OCI-LY1 (cell line): ENCODE results near the gene IL1RAP.

Experiments used
- H2AFZ ChIP-seq: fragments of 200-600 bp; sonication (generic), shearing (Covaris generic); 2 replicates; pipeline ENCODE4 v1.6.0; 2014; ENCODE audit warnings: antibody characterized with exemption, mild to moderate bottlenecking, low read length
- H3F3A ChIP-seq: fragments of 200-600 bp; sonication (generic), shearing (Covaris generic); 2 replicates; pipeline ENCODE4 v1.6.0; 2014; ENCODE audit warnings: mild to moderate bottlenecking, antibody characterized with exemption, low read length, moderate library complexity; ENCODE audit not compliant: insufficient read depth
- H3K27ac ChIP-seq: fragments of 200-600 bp; sonication (generic); 2 replicates; pipeline ENCODE4 v1.5.1; 2014; ENCODE audit warnings: low read length, mixed run types, mild to moderate bottlenecking, low read depth; ENCODE audit not compliant: poor library complexity, severe bottlenecking
- H3K27me3 ChIP-seq: fragments of 200-600 bp; sonication (generic); 2 replicates; pipeline ENCODE4 v1.6.0; 2014; ENCODE audit warnings: antibody characterized with exemption, mild to moderate bottlenecking, low read length, moderate library complexity; ENCODE audit not compliant: insufficient read depth
- H3K36me3 ChIP-seq: fragments of 200-600 bp; sonication (generic); 2 replicates; pipeline ENCODE4 v1.6.1; 2014; ENCODE audit warnings: mild to moderate bottlenecking, antibody characterized with exemption, low read length, moderate library complexity, mixed read lengths; ENCODE audit not compliant: insufficient read depth
- H3K4me1 ChIP-seq: fragments of 200-600 bp; sonication (generic); 2 replicates; pipeline ENCODE4 v1.5.1; 2014; ENCODE audit warnings: mild to moderate bottlenecking, low read length, moderate library complexity; ENCODE audit not compliant: insufficient read depth, severe bottlenecking
- H3K4me2 ChIP-seq: fragments of 200-600 bp; sonication (generic), shearing (Covaris generic); 2 replicates; pipeline ENCODE4 v1.6.1; 2014; ENCODE audit warnings: low read length
- H3K4me3 ChIP-seq: fragments of 200-600 bp; sonication (generic); 2 replicates; pipeline ENCODE4 v1.5.1; 2014; ENCODE audit warnings: low read length, low read depth, mild to moderate bottlenecking, mixed read lengths; ENCODE audit not compliant: poor library complexity, severe bottlenecking
- H3K79me2 ChIP-seq: fragments of 200-600 bp; shearing (Covaris generic); 2 replicates; pipeline ENCODE4 v1.6.1; 2016; ENCODE audit warnings: mixed run types, low read length, mixed read lengths; ENCODE audit not compliant: insufficient read depth
- H3K9ac ChIP-seq: fragments of 200-600 bp; sonication (generic), shearing (Covaris generic); 2 replicates; pipeline ENCODE4 v1.6.1; 2014; ENCODE audit warnings: mild to moderate bottlenecking, low read length, mixed read lengths
- H3K9me2 ChIP-seq: fragments of 200-600 bp; sonication (generic), shearing (Covaris generic); 2 replicates; pipeline ENCODE4 v1.6.1; 2014; ENCODE audit warnings: low read depth, mild to moderate bottlenecking, low read length, mixed read lengths
- H3K9me3 ChIP-seq: fragments of 200-600 bp; shearing (Covaris generic); 2 replicates; pipeline ENCODE4 v1.6.1; 2014; ENCODE audit warnings: low read length, mixed read lengths
- H4K20me1 ChIP-seq: fragments of 200-600 bp; sonication (generic), shearing (Covaris generic); 2 replicates; pipeline ENCODE4 v1.6.0; 2016; ENCODE audit warnings: mild to moderate bottlenecking, low read length; ENCODE audit not compliant: insufficient read depth
- EZH2 ChIP-seq: fragments of 200-600 bp; sonication (generic), shearing (Covaris generic); IDR thresholded peaks from 2 replicates; pipeline ENCODE4 v1.8.0; 2017; ENCODE audit warnings: borderline replicate concordance, mixed run types, mild to moderate bottlenecking, antibody characterized with exemption, low read length, moderate library complexity, mixed read lengths
- TF ChIP-seq, protein P1 (sequence below): fragments of 200-600 bp; sonication (generic), shearing (Covaris generic); IDR thresholded peaks from 2 replicates; pipeline ENCODE4 v1.5.1; 2017; ENCODE audit warnings: mild to moderate bottlenecking, antibody characterized with exemption, low read length, moderate library complexity, mixed read lengths

The IL1RAP gene

DNA sequence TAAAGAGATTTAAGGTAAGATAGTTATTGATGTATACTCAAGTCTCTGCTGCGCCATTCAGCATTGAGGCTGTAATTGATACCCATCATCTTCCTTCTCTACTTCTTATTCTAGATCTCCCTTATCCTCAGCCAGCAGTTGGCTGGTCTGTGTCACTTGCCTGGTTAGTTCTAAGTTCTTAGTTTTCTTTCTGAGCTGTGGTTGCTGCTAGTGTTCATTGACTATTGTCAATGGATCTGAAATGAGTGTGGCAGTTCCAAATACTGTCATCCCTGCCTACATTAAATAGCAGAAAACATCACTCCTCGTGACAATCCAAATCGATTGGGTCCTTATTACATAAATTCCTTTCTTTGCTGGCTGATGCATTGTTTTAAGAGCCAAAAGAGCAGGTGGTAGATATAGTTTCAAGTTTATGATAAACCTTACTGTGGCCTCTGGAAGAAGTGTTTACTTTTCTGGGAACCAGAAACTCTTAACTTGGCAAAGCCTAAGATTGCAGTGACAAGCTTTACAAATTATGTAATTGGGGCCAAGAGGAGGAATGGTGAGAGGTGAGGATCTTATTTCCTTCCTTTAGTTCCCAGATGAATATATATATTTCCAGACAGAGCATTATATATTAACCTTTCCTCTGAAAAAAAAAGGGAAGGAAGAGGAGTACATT is 180.6 kb downstream of the IL1RAP start:
- H4K20me1 ChIP-seq = no peaks in the 10 kb centered on the region
- no peaks in the 10 kb centered on the region for H3K36me3 ChIP-seq
- H3K79me2 ChIP-seq = no peaks in the 10 kb centered on the region
- no peak overlapping the region for H3K4me2 ChIP-seq
- H3K9me2 ChIP-seq = no peaks in the 10 kb centered on the region
- H3K9me3 ChIP-seq = no peaks in the 10 kb centered on the region
- no peaks in the 10 kb centered on the region for H3K27me3 ChIP-seq
- H2AFZ ChIP-seq = no peak overlapping the region
- no peak overlapping the region for H3K4me3 ChIP-seq
- H3K9ac ChIP-seq = no peak overlapping the region
- no peak overlapping the region for H3K27ac ChIP-seq
- no peak for TF ChIP-seq EZH2
- TF ChIP-seq, protein P1, sequence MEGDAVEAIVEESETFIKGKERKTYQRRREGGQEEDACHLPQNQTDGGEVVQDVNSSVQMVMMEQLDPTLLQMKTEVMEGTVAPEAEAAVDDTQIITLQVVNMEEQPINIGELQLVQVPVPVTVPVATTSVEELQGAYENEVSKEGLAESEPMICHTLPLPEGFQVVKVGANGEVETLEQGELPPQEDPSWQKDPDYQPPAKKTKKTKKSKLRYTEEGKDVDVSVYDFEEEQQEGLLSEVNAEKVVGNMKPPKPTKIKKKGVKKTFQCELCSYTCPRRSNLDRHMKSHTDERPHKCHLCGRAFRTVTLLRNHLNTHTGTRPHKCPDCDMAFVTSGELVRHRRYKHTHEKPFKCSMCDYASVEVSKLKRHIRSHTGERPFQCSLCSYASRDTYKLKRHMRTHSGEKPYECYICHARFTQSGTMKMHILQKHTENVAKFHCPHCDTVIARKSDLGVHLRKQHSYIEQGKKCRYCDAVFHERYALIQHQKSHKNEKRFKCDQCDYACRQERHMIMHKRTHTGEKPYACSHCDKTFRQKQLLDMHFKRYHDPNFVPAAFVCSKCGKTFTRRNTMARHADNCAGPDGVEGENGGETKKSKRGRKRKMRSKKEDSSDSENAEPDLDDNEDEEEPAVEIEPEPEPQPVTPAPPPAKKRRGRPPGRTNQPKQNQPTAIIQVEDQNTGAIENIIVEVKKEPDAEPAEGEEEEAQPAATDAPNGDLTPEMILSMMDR = no peak
- H3K4me1 ChIP-seq = no peaks in the 10 kb centered on the region
- no peaks in the 10 kb centered on the region for H3F3A ChIP-seq

DNA sequence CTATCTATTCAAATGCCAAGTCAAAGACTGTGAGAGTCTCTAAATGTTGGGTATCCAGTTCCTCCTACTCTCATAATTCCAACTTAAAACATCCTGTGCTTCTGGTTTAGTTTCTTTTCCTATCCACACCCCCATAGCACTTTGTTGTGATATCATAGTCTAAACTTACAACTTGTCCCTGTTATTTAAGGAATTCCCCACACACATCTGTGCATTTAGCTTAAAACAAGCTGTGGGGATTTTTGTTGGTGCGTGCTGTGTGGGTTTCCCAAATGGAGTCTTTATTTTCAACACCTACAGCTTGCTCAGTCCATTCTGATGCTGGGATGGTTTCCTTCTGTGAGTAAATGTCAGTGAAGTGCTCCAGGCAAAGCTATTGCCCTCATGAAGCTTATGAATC is 181.3 kb downstream of the IL1RAP start:
- H2AFZ ChIP-seq = no peak overlapping the region
- H3K27me3 ChIP-seq = no peaks in the 10 kb centered on the region
- no peak overlapping the region for H3K4me3 ChIP-seq
- no peak overlapping the region for H3K27ac ChIP-seq
- no peaks in the 10 kb centered on the region for H3K79me2 ChIP-seq
- H3K9me3 ChIP-seq = no peaks in the 10 kb centered on the region
- no peak overlapping the region for H3K4me2 ChIP-seq
- H4K20me1 ChIP-seq = no peaks in the 10 kb centered on the region
- no peaks in the 10 kb centered on the region for H3K9me2 ChIP-seq
- H3F3A ChIP-seq = no peaks in the 10 kb centered on the region
- H3K36me3 ChIP-seq = no peaks in the 10 kb centered on the region
- no peak overlapping the region for H3K9ac ChIP-seq
- H3K4me1 ChIP-seq = no peaks in the 10 kb centered on the region
- TF ChIP-seq, protein P1 = no peak
- TF ChIP-seq EZH2 = no peak

DNA sequence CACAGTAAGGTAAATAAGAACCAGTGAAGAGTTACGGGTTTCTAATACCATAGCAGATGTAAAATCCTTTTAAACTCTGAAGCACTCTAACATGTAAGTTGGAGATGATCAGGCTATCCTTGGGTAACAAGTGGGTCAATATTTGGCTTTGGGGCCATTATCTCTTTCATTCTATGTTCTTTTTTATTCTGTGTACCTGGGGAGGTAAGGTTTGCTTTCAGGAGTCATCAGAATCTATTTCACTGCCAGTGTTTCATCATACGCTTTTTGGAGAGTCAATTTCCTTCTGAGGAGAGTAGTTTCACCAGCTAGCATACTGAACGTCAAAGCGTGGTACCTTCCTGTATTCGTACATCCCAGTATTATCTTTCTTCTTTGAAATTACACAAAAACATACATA is 182.1 kb downstream of the IL1RAP start:
- Histone ChIP-seq H3K4me3 (no peak overlapping the region), H3K9me3 (no peaks in the 10 kb centered on the region), H3K79me2 (no peaks in the 10 kb centered on the region), H3F3A (no peaks in the 10 kb centered on the region), H3K36me3 (no peaks in the 10 kb centered on the region), H3K4me1 (no peaks in the 10 kb centered on the region), H3K27ac (no peak overlapping the region), H3K9me2 (no peaks in the 10 kb centered on the region), H2AFZ (no peak overlapping the region), H3K9ac (no peak overlapping the region), H3K4me2 (no peak overlapping the region), H4K20me1 (no peaks in the 10 kb centered on the region), H3K27me3 (no peaks in the 10 kb centered on the region)
- TF ChIP-seq, protein P1 = no peak
